OCI-LY3 (cell line): ENCODE measurements around the gene SIGLEC9.
"Not testable (repeated sequence)": the region's sequence is repeated elsewhere in the genome, so short reads cannot be mapped to it uniquely, and the experiment has no call there.

ENCODE experiments used
- H2AFZ ChIP-seq: fragments of 200-600, 300-600 bp; shearing (Covaris generic); 2 replicates; pipeline ENCODE4 v1.6.0; 2014; ENCODE audit warnings: antibody characterized with exemption, low read depth, low read length
- H3K27ac ChIP-seq: fragments of 200-600, 300-600 bp; sonication (generic); 2 replicates; pipeline ENCODE4 v1.5.1; 2014; ENCODE audit warnings: mild to moderate bottlenecking, low read length, moderate library complexity, mixed read lengths
- H3K27me3 ChIP-seq: fragments of 200-600, 300-600 bp; sonication (generic); 2 replicates; pipeline ENCODE4 v1.6.1; 2014; ENCODE audit warnings: low read depth, low read length, mixed read lengths
- H3K36me3 ChIP-seq: fragments of 200-600, 300-600 bp; sonication (generic); replicated peaks from 2 replicates; pipeline ENCODE3; 2014; ENCODE audit warnings: low read depth, low read length, mixed read lengths
- H3K4me1 ChIP-seq: fragments of 300-600, 200-600 bp; sonication (generic); 2 replicates; pipeline ENCODE4 v1.6.1; 2014; ENCODE audit warnings: low read length, mixed read lengths
- H3K4me2 ChIP-seq: fragments of 200-600, 300-600 bp; sonication (generic); 2 replicates; pipeline ENCODE4 v1.6.1; 2014; ENCODE audit warnings: low read length, mixed read lengths
- H3K4me3 ChIP-seq: fragments of 300-600, 200-600 bp; sonication (generic); 2 replicates; pipeline ENCODE4 v1.5.1; 2014; ENCODE audit warnings: antibody characterized with exemption, mild to moderate bottlenecking, low read length, moderate library complexity
- H3K79me2 ChIP-seq: fragments of 300-600, 200-600 bp; shearing (Covaris generic); 2 replicates; pipeline ENCODE4 v1.6.1; 2014; ENCODE audit warnings: mild to moderate bottlenecking, low read length, mixed read lengths
- H3K9ac ChIP-seq: fragments of 300-600, 200-600 bp; shearing (Covaris generic); 2 replicates; pipeline ENCODE4 v1.6.0; 2014; ENCODE audit warnings: mild to moderate bottlenecking, low read length, moderate library complexity
- H3K9me3 ChIP-seq: fragments of 200-600, 300-600 bp; shearing (Covaris generic); 2 replicates; pipeline ENCODE4 v1.6.1; 2014; ENCODE audit warnings: low read length, mixed read lengths; ENCODE audit not compliant: insufficient read depth
- H4K20me1 ChIP-seq: fragments of 200-600, 300-600 bp; sonication (generic); 2 replicates; pipeline ENCODE4 v1.6.1; 2016; ENCODE audit warnings: low read length, mixed read lengths; ENCODE audit not compliant: insufficient read depth
- EZH2phosphoT487 ChIP-seq: fragments of 200-600 bp; shearing (Covaris generic); IDR thresholded peaks from 2 replicates; pipeline ENCODE4 v1.6.1; 2018; ENCODE audit warnings: antibody characterized with exemption, mixed run types, low read depth
- TF ChIP-seq, protein P1 (sequence below): fragments of 200-600, 300-600 bp; sonication (generic); IDR thresholded peaks from 2 replicates; pipeline ENCODE4 v1.5.1; 2014; ENCODE audit warnings: antibody characterized with exemption, low read length, low read depth

Gene SIGLEC9

GRCh38 chr19:51140441-51140840 is 15.7 kb downstream of the SIGLEC9 start:
- no peak overlapping the region for H3K4me2 ChIP-seq
- no peak overlapping the region for H3K9ac ChIP-seq
- no peaks in the 10 kb centered on the region for H3K79me2 ChIP-seq
- no peak overlapping the region for H3K27ac ChIP-seq
- no peak for TF ChIP-seq EZH2phosphoT487
- TF ChIP-seq, protein P1, sequence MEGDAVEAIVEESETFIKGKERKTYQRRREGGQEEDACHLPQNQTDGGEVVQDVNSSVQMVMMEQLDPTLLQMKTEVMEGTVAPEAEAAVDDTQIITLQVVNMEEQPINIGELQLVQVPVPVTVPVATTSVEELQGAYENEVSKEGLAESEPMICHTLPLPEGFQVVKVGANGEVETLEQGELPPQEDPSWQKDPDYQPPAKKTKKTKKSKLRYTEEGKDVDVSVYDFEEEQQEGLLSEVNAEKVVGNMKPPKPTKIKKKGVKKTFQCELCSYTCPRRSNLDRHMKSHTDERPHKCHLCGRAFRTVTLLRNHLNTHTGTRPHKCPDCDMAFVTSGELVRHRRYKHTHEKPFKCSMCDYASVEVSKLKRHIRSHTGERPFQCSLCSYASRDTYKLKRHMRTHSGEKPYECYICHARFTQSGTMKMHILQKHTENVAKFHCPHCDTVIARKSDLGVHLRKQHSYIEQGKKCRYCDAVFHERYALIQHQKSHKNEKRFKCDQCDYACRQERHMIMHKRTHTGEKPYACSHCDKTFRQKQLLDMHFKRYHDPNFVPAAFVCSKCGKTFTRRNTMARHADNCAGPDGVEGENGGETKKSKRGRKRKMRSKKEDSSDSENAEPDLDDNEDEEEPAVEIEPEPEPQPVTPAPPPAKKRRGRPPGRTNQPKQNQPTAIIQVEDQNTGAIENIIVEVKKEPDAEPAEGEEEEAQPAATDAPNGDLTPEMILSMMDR: no peak
- no peak overlapping the region for H2AFZ ChIP-seq
- no peaks in the 10 kb centered on the region for H4K20me1 ChIP-seq
- H3K27me3 ChIP-seq: peaks cover 38% of the 10 kb centered on the region
- H3K4me3 ChIP-seq: no peak overlapping the region
- peaks cover 39% of the 10 kb centered on the region for H3K4me1 ChIP-seq
- no peaks in the 10 kb centered on the region for H3K36me3 ChIP-seq
- H3K9me3 ChIP-seq: no peaks in the 10 kb centered on the region; the same call in 1 of the 2 replicates

- no peak for TF ChIP-seq EZH2phosphoT487
- TF ChIP-seq, protein P1: no peak
- Histone ChIP-seq H2AFZ (no peak overlapping the region), H3K36me3 (no peaks in the 10 kb centered on the region), H3K4me3 (no peak overlapping the region), H3K27me3 (peaks cover 36% of the 10 kb centered on the region), H3K4me2 (no peak overlapping the region), H3K27ac (no peak overlapping the region), H3K79me2 (no peaks in the 10 kb centered on the region), H4K20me1 (no peaks in the 10 kb centered on the region), H3K4me1 (peaks cover 39% of the 10 kb centered on the region), H3K9me3 (no peaks in the 10 kb centered on the region), H3K9ac (no peak overlapping the region)
Observed at GRCh38 chr19:51141181-51141580, 16.5 kb downstream of the SIGLEC9 start.

DNA sequence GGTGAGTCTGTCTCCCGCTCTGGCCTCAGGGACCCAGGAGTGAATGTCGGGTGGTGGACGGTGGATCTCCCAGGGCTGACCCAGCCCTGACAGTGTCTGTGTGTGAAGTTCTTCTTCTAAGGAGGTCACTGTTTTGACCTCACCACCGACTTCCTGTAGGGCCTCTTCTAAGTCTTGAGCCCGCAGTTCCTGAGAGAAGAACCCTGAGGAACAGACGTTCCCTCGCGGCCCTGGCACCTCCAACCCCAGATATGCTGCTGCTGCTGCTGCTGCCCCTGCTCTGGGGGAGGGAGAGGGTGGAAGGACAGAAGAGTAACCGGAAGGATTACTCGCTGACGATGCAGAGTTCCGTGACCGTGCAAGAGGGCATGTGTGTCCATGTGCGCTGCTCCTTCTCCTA is 17.4 kb downstream of the SIGLEC9 start, which contains the start of gene SIGLEC7:
TSS of gene SIGLEC7 (plus strand) at position 183 of the 400 bp plus-strand sequence. CDS start at position 252, 69 bp downstream.
- Histone ChIP-seq H3K27ac (no peak within 1 kb of the TSS), H3K4me2 (no peak within 1 kb of the TSS), H3K4me1 (peaks cover 30% of the 10 kb centered on the region), H2AFZ (no peak within 1 kb of the TSS), H4K20me1 (no peaks in the 10 kb centered on the region), H3K36me3 (no peaks in the 10 kb centered on the region), H3K9ac (no peak within 1 kb of the TSS), H3K79me2 (no peaks in the 10 kb centered on the region), H3K9me3 (no peaks in the 10 kb centered on the region), H3K27me3 (peaks cover 36% of the 10 kb centered on the region), H3K4me3 (no peak within 1 kb of the TSS)
- TF ChIP-seq, protein P1: no peak
- TF ChIP-seq EZH2phosphoT487: no peak

DNA sequence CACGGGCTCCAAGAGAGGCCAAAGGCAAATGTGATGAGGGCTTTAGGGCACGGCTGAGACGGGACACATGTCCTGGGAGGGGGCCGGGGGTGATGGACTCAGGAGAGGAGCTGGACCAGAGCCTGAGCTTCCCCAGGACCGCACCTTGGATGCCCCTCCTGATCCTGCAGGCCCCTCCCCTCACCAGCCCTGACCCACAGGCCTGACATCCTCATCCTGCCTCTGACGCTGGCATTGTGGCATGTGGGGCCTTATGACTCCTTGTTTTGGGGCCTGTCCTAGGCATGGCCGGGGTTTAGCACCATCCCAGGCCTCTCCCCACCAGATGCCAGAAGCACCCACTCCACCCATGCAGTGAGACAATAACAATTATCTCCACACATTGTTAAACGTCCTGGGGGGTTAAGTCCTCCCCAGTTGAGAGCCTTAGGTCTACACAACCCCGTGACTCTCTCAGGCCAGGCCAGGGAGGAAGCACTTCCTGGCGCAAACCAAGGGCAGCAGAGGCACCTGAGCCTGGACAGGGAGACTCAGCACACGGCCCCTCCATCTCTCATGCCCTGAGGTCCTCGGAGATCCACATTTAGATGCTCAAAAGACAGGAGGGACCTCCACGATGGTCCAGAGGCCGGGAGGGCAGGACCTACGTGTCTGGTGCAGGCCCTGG is 18.2 kb downstream of the SIGLEC9 start:
- H3K4me2 ChIP-seq, H3K27ac ChIP-seq, H3K36me3 ChIP-seq, H3K79me2 ChIP-seq, H4K20me1 ChIP-seq, H3K4me3 ChIP-seq, H3K9me3 ChIP-seq, H2AFZ ChIP-seq, H3K9ac ChIP-seq: not testable (repeated sequence)
- Histone ChIP-seq H3K4me1 (peaks cover 22% of the 10 kb centered on the region), H3K27me3 (peaks cover 36% of the 10 kb centered on the region)
